Transverse colon (tissue), 4 donors: ENCODE data around the gene MRAP. TPM values are rescaled to one million over a fixed set of nuclear protein-coding genes. Genes with fewer than 3 reads are reported as not detected.
"Not testable (repeated sequence)": the region's sequence is repeated elsewhere in the genome, so short reads cannot be mapped to it uniquely, and the experiment has no call there.

Source experiments
- DNase-seq: peaks from one replicate; pipeline ENCODE4 v3.0.0-alpha.2; 2019
- H3K27ac ChIP-seq, 4 donors: fragments of 200-600 bp; sonication (generic); 2 replicates each; pipeline ENCODE4 v1.5.1; 2016 to 2018; ENCODE audit warnings: inconsistent platforms in 4 of 4
- H3K27me3 ChIP-seq: fragments of 200-600 bp; sonication (generic); 2 replicates; pipeline ENCODE4 v1.5.1; 2017; ENCODE audit warnings: inconsistent platforms
- H3K36me3 ChIP-seq, 4 donors: fragments of 200-600 bp; sonication (generic); 2 replicates each; pipeline ENCODE4 v1.5.1; 2017 to 2019; ENCODE audit warnings: inconsistent platforms in 4 of 4
- H3K4me1 ChIP-seq, 4 donors: fragments of 200-600 bp; sonication (generic); 2 replicates each; pipeline ENCODE4 v1.5.1; 2017 to 2020; ENCODE audit warnings: inconsistent platforms in 4 of 4
- H3K4me3 ChIP-seq, 4 donors: fragments of 200-600 bp; sonication (generic); 1 replicate in 1 of 4; 2 replicates in 3 of 4; pipeline versions ENCODE4 v1.5.1 to v1.6.1; 2017 to 2019; ENCODE audit warnings: inconsistent platforms in 4 of 4
- H3K9me3 ChIP-seq, 2 donors: fragments of 200-600 bp; sonication (generic); 2 replicates each; pipeline ENCODE4 v1.5.1; 2017 to 2019; ENCODE audit warnings: inconsistent platforms in 2 of 2
- EP300 ChIP-seq: sonication (generic); formaldehyde crosslinking; IDR thresholded peaks from one replicate; pipeline ENCODE4 v1.6.1; 2017; ENCODE audit warnings: antibody characterized with exemption, low read depth
- POLR2A ChIP-seq: fragments of 450-650 bp; IDR thresholded peaks from one replicate; pipeline ENCODE4 v1.6.1; 2016; ENCODE audit warnings: antibody characterized with exemption, mild to moderate bottlenecking, moderate library complexity
- POLR2AphosphoS5 ChIP-seq, 3 donors: sonication (generic); formaldehyde crosslinking; IDR thresholded peaks; one replicate each; pipeline ENCODE4 v1.6.1; 2016; ENCODE audit warnings: antibody characterized with exemption in 3 of 3
- WGBS, 2 donors: methylation state at CpG; one replicate each; pipeline ENCODE4 v1.1.5; 2018; ENCODE audit warnings: low coverage in 1 of 2; 5-methylcytosine and 5-hydroxymethylcytosine counted together
- in situ Hi-C, 4 donors: fragments of 200-750 bp; cut with MboI; loops; one replicate each; pipeline versions ENCODE4 v1.15.0 to v1.15.1; 2017; ENCODE audit warnings: low sequenced_read_pairs in 3 of 4, low pct_ligation_motif_present in 1 of 4, low pct_unique_long_range_greater_than_20kb in 1 of 4
- intact Hi-C: fragments of 100-400 bp; cut with DNase I; formaldehyde crosslinking; loops from one replicate; pipeline ENCODE4 v1.15.1; 2023; ENCODE audit warnings: low total_unique reads
- total RNA-seq, 4 donors: library from RNA; depleted of rRNA; stranded (reverse); fragments of >200 nt; gene quantifications; one replicate each; pipeline ENCODE4 v1.1.0, GENCODE V29; 2016
- TF ChIP-seq, protein P1 (sequence below), 5 experiments: fragments of 200-600 bp in 3 of 5; fragments of 450-650 bp in 2 of 5; sonication (generic) in 3 of 5; IDR thresholded peaks; 1 replicate in 2 of 5; 2 replicates in 3 of 5; pipeline ENCODE4 v1.5.1; 2016 to 2017; ENCODE audit warnings: antibody characterized with exemption in 5 of 5, inconsistent platforms in 3 of 5, mild to moderate bottlenecking in 2 of 5, moderate library complexity in 1 of 5

Gene MRAP
- total RNA-seq, 4 donors from 2014 or later = not detected

- H3K27ac ChIP-seq = no peak overlapping the region
- no peaks in the 10 kb centered on the region for H3K9me3 ChIP-seq
- H3K27me3 ChIP-seq = no peaks in the 10 kb centered on the region
- DNase-seq = no peak
- in situ Hi-C loops = loop anchor here in 3 of 4 donors (5.0 to 25.0 kb wide), 3 partner anchors 395 to 400 kb away; partner anchors contain the start of gene HUNK (in 1 of the 3)
- H3K4me3 ChIP-seq = no peak overlapping the region
- WGBS, 2 donors = 93 to 96% methylated on average over 3 to 5 of the region's 5 CpGs
- intact Hi-C loops = no loop called here
- H3K36me3 ChIP-seq = no peaks in the 10 kb centered on the region
- H3K4me1 ChIP-seq = peaks cover 0 to 13% (median 0%) of the 10 kb centered on the region in 4 donors
- no peak for TF ChIP-seq POLR2AphosphoS5 (IDR thresholded peaks at IDR 0.05)
- TF ChIP-seq EP300 = no peak
- no peak for TF ChIP-seq POLR2A
- TF ChIP-seq, protein P1, sequence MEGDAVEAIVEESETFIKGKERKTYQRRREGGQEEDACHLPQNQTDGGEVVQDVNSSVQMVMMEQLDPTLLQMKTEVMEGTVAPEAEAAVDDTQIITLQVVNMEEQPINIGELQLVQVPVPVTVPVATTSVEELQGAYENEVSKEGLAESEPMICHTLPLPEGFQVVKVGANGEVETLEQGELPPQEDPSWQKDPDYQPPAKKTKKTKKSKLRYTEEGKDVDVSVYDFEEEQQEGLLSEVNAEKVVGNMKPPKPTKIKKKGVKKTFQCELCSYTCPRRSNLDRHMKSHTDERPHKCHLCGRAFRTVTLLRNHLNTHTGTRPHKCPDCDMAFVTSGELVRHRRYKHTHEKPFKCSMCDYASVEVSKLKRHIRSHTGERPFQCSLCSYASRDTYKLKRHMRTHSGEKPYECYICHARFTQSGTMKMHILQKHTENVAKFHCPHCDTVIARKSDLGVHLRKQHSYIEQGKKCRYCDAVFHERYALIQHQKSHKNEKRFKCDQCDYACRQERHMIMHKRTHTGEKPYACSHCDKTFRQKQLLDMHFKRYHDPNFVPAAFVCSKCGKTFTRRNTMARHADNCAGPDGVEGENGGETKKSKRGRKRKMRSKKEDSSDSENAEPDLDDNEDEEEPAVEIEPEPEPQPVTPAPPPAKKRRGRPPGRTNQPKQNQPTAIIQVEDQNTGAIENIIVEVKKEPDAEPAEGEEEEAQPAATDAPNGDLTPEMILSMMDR (IDR thresholded peaks at IDR 0.05) = no peak
Measured at GRCh38 chr21:32261929-32262328, 36.7 kb upstream of the MRAP start.

- intact Hi-C loops = not testable (repeated sequence)
Measured at GRCh38 chr21:32265321-32265720, 33.3 kb upstream of the MRAP start.

DNA sequence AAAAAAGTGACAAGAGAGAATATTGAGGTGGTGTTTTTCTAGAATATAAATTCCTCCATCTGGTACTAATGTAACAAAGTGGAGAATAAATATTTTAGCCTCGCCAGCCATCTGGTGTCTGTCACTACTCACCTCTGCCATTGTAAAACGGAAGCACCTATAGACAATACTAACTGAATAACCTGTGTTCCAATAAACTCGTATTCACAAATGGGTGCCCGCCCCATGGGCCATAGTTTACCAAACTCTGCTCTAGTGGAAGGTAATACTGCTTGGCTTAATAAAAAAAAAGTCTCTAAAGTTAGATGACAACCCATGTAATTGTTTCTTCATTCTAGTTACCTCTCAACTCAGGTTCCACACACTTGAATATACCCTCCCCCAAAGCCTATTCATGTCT, 27.9 kb upstream of the MRAP start:
- intact Hi-C loops (loop anchor here (1.0 kb wide), 1 partner anchor 28 kb away; the partner anchor contains the start of gene MRAP), in situ Hi-C loops (loop anchor here in 1 of 4 donors (25.0 kb wide), 1 partner anchor 408 kb away; the partner anchor contains the start of gene HUNK)
- H3K27me3 ChIP-seq = no peaks in the 10 kb centered on the region
- H3K4me3 ChIP-seq = no peak overlapping the region
- peaks cover 0 to 13% (median 3%) of the 10 kb centered on the region in 4 donors for H3K36me3 ChIP-seq
- WGBS, 2 donors = 72 to 79% methylated on average over 4 of the region's 4 CpGs
- no peak overlapping the region for H3K27ac ChIP-seq
- DNase-seq = no peak
- H3K9me3 ChIP-seq = no peaks in the 10 kb centered on the region
- no peaks in the 10 kb centered on the region for H3K4me1 ChIP-seq
- TF ChIP-seq POLR2AphosphoS5 (IDR thresholded peaks at IDR 0.05) (no peak), POLR2A (no peak), EP300 (no peak)
- TF ChIP-seq, protein P1 (IDR thresholded peaks at IDR 0.05) = no peak

More at GRCh38 chr21:32265321-32265720, 33.3 kb upstream of the MRAP start:
- not testable (repeated sequence) for DNase-seq, H3K4me1 ChIP-seq, H3K4me3 ChIP-seq, H3K27ac ChIP-seq, H3K9me3 ChIP-seq, H3K27me3 ChIP-seq
- peaks cover 0 to 13% (median 3%) of the 10 kb centered on the region in 4 donors for H3K36me3 ChIP-seq
- WGBS, 2 donors = 96% methylated on average over 15 of the region's 23 CpGs; no CpG with 5 or more reads in 1 of the 2 donors
- in situ Hi-C loops = loop anchor here in 1 of 4 donors (25.0 kb wide), 1 partner anchor 403 kb away; the partner anchor contains the start of gene HUNK

DNA sequence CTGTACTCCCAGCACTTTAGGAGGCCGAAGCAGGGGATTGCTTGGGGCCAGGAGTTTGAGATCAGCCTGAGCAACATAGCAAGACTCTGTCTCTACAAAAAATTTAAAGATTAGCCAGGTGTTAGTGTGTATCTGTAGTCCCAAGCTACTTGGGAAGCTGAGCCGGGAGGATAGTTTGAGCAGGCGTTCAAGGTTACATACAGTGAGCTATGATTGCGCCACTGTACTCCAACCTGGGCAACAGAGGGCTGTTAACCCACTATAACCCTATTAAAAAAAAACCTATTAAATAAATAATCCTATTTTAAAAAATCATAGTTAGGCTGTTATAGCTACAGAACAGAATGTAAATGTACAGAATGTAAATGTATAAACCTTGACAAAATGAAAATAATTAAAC, 22.0 kb upstream of the MRAP start:
- in situ Hi-C loops = no loop called here
- Histone ChIP-seq H3K27ac (no peak overlapping the region), H3K27me3 (no peaks in the 10 kb centered on the region), H3K9me3 (no peaks in the 10 kb centered on the region), H3K4me1 (peaks cover 11 to 21% (median 17%) of the 10 kb centered on the region in 4 donors), H3K36me3 (no peaks in the 10 kb centered on the region), H3K4me3 (no peak overlapping the region)
- TF ChIP-seq, protein P1 (IDR thresholded peaks at IDR 0.05) = no peak
- TF ChIP-seq POLR2A = no peak
- no peak for TF ChIP-seq POLR2AphosphoS5 (IDR thresholded peaks at IDR 0.05)
- TF ChIP-seq EP300 = no peak
- no peak for DNase-seq
- WGBS, 2 donors = 94 to 100% methylated on average over 1 to 4 of the region's 4 CpGs
- intact Hi-C loops = no loop called here

DNA sequence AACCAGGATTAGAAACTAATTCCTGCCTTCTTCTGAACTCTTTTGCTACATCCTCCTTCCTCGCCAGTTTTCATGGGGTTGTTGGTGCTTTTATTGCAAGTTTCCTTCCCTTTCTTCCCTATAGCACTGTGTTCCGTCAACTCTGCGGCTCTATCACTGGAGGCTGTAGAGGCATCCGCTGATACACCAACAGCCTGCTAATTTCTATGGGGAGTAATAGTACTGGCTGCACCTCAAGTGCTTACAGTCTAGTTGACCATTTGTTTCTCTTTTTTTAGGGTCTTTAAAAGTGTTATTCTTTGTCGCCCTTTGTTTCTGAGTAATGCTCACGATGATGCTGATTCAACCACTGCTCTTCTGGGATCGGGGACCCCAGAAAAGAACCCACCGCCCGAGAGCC, 20.6 kb upstream of the MRAP start:
- peak overlapping the region in 3 of 4 donors; percentile 70 to 77 (median 75) for H3K27ac ChIP-seq

More for the DNA sequence above, 20.6 kb upstream of the MRAP start:
- intact Hi-C loops = no loop called here
- Histone ChIP-seq H3K27me3 (no peaks in the 10 kb centered on the region), H3K4me3 (peak overlapping the region in 3 of 4 donors; percentile 90 to 95 (median 92)), H3K36me3 (no peaks in the 10 kb centered on the region), H3K9me3 (no peaks in the 10 kb centered on the region), H3K4me1 (peaks cover 11 to 21% (median 17%) of the 10 kb centered on the region in 4 donors)
- 0 to 2% methylated on average over 6 to 9 of the region's 9 CpGs for WGBS, 2 donors
- in situ Hi-C loops = no loop called here
- TF ChIP-seq EP300 = no peak
- TF ChIP-seq, protein P1 (IDR thresholded peaks at IDR 0.05) = no peak
- TF ChIP-seq POLR2AphosphoS5 (IDR thresholded peaks at IDR 0.05) = no peak
- TF ChIP-seq POLR2A = no peak
- no peak for DNase-seq
